HepG2 (cell line): ENCODE results near the gene NOTCH4. TPM values are rescaled to one million over a fixed set of nuclear protein-coding genes. Genes with fewer than 3 reads are reported as not detected.
A peak's percentile ranks its signal among the peaks of the same experiment; 100 is the strongest.

Experiments used
- DMAP1 ChIP-seq: IDR thresholded peaks from 2 replicates; pipeline ENCODE4 v1.6.1; 2016
- DR1 ChIP-seq: sonication (generic); formaldehyde crosslinking; IDR thresholded peaks from 2 replicates; pipeline ENCODE4 v1.8.0; 2021; ENCODE audit warnings: mild to moderate bottlenecking, missing genetic modification reagents, inconsistent platforms
- ELF3 ChIP-seq: IDR thresholded peaks from 2 replicates; pipeline ENCODE4 v1.6.1; 2016; ENCODE audit warnings: missing genetic modification reagents, missing compliant biosample characterization
- GLI4 ChIP-seq: sonication (generic); formaldehyde crosslinking; IDR thresholded peaks from 2 replicates; pipeline ENCODE4 v1.5.1; 2020; ENCODE audit warnings: missing genetic modification reagents, mild to moderate bottlenecking, moderate library complexity, borderline replicate concordance
- HCFC1 ChIP-seq: fragments of 150-350 bp; IDR thresholded peaks from 2 replicates; pipeline ENCODE4 v1.6.1; 2014; ENCODE audit warnings: low read depth, low read length
- HNF4G ChIP-seq, 2 experiments: sonication (generic) in 1 of 2; formaldehyde crosslinking in 1 of 2; IDR thresholded peaks; 2 replicates each; pipeline versions ENCODE4 v1.4.0 to v1.6.1; 2011 to 2020; ENCODE audit warnings: borderline replicate concordance in 2 of 2, low read depth in 2 of 2, mild to moderate bottlenecking in 2 of 2, low read length in 1 of 2, missing genetic modification reagents in 1 of 2, moderate library complexity in 1 of 2
- HNRNPLL ChIP-seq: fragments of 200-400 bp; formaldehyde crosslinking; IDR thresholded peaks from 2 replicates; pipeline ENCODE4 v1.6.1; 2017; ENCODE audit warnings: mild to moderate bottlenecking, low read depth, low read length; ENCODE audit not compliant: poor library complexity, severe bottlenecking
- KAT7 ChIP-seq: IDR thresholded peaks from 2 replicates; pipeline ENCODE4 v1.6.1; 2018; ENCODE audit warnings: borderline replicate concordance, missing compliant biosample characterization
- KDM5A ChIP-seq: fragments of 200-600 bp; sonication (generic); IDR thresholded peaks from 2 replicates; pipeline ENCODE4 v1.7.0; 2018; ENCODE audit warnings: antibody characterized with exemption, mild to moderate bottlenecking, low read length, borderline replicate concordance
- MIER3 ChIP-seq: IDR thresholded peaks from 2 replicates; pipeline ENCODE4 v1.6.1; 2016; ENCODE audit warnings: missing compliant biosample characterization, borderline replicate concordance
- POLR2AphosphoS5 ChIP-seq: IDR thresholded peaks from 2 replicates; pipeline ENCODE4 v1.6.1; 2012; ENCODE audit warnings: low read depth, low read length
- RORA ChIP-seq: sonication (generic); formaldehyde crosslinking; IDR thresholded peaks from 2 replicates; pipeline ENCODE4 v1.5.0; 2020; ENCODE audit warnings: mild to moderate bottlenecking, missing genetic modification reagents, moderate library complexity
- SAP130 ChIP-seq: IDR thresholded peaks from 2 replicates; pipeline ENCODE4 v1.6.1; 2016; ENCODE audit warnings: low read depth
- SIN3A ChIP-seq: IDR thresholded peaks from 2 replicates; pipeline ENCODE4 v1.6.1; 2011; ENCODE audit warnings: low read depth, mild to moderate bottlenecking, control low read depth, low read length, borderline replicate concordance
- SMARCC2 ChIP-seq: fragments of 450-650 bp; IDR thresholded peaks from 2 replicates; pipeline ENCODE4 v1.6.1; 2017; ENCODE audit warnings: antibody characterized with exemption, mild to moderate bottlenecking
- ZFP36 ChIP-seq: fragments of 150-350 bp; IDR thresholded peaks from 2 replicates; pipeline ENCODE4 v1.6.1; 2018; ENCODE audit warnings: borderline replicate concordance, low read length, low read depth; ENCODE audit not compliant: partially characterized antibody
- ZNF547 ChIP-seq: sonication (generic); formaldehyde crosslinking; IDR thresholded peaks from 2 replicates; pipeline ENCODE4 v1.5.1; 2020; ENCODE audit warnings: mild to moderate bottlenecking, missing genetic modification reagents
- ZNF549 ChIP-seq: sonication (generic); formaldehyde crosslinking; IDR thresholded peaks from 2 replicates; pipeline ENCODE4 v1.5.0; 2020; ENCODE audit warnings: missing genetic modification reagents
- ZNF839 ChIP-seq: sonication (generic); formaldehyde crosslinking; IDR thresholded peaks from 2 replicates; pipeline ENCODE4 v1.4.0; 2020; ENCODE audit warnings: missing genetic modification reagents, mild to moderate bottlenecking, borderline replicate concordance
- polyA plus RNA-seq, 8 experiments: library from polyadenylated mRNA; depleted of rRNA in 3 of 8; stranded (reverse) in 7 of 8; unstranded in 1 of 8; fragments of >200 nt; fragmentation: Illumina TruSeq in 4 of 8; extraction: Trizol in 4 of 8; gene quantifications; 2 replicates each; pipeline versions ENCODE4 v1.2.1 to v1.2.3, GENCODE V29; 2011 to 2016; ENCODE audit warnings: low read depth in 4 of 8, missing spikeins in 1 of 8, mixed read lengths in 1 of 8; ENCODE audit not compliant: insufficient read depth in 1 of 8
- total RNA-seq, 5 experiments: library from RNA; depleted of rRNA; stranded (reverse); fragments of >200 nt; fragmentation: Illumina TruSeq; extraction: Trizol; gene quantifications; 2 replicates each; pipeline ENCODE4 v1.2.3, GENCODE V29; 2016; ENCODE audit warnings: low read depth in 1 of 5
- TF ChIP-seq, protein P1 (sequence below): sonication (generic); formaldehyde crosslinking; IDR thresholded peaks from 2 replicates; pipeline ENCODE4 v1.4.0; 2020; ENCODE audit warnings: missing genetic modification reagents, borderline replicate concordance
- TF ChIP-seq, protein P2 (sequence below), 2 experiments: sonication (generic) in 1 of 2; formaldehyde crosslinking in 1 of 2; IDR thresholded peaks; 2 replicates each; pipeline versions ENCODE4 v1.5.1 to v1.6.1; 2011 to 2020; ENCODE audit warnings: borderline replicate concordance in 1 of 2, low read depth in 1 of 2, low read length in 1 of 2, mild to moderate bottlenecking in 1 of 2, missing genetic modification reagents in 1 of 2, moderate library complexity in 1 of 2
- TF ChIP-seq, protein P3 (sequence below): sonication (generic); formaldehyde crosslinking; IDR thresholded peaks from 2 replicates; pipeline ENCODE4 v1.8.1; 2023; ENCODE audit warnings: mild to moderate bottlenecking, inconsistent platforms, moderate library complexity, missing genetic modification reagents, borderline replicate concordance

The NOTCH4 gene
- total and polyA plus RNA-seq, 2 of the 13 experiments (the other 11 are each of a cell fraction or from before 2014, with no cell fraction given), result 0.51 to 0.83 TPM

DNA sequence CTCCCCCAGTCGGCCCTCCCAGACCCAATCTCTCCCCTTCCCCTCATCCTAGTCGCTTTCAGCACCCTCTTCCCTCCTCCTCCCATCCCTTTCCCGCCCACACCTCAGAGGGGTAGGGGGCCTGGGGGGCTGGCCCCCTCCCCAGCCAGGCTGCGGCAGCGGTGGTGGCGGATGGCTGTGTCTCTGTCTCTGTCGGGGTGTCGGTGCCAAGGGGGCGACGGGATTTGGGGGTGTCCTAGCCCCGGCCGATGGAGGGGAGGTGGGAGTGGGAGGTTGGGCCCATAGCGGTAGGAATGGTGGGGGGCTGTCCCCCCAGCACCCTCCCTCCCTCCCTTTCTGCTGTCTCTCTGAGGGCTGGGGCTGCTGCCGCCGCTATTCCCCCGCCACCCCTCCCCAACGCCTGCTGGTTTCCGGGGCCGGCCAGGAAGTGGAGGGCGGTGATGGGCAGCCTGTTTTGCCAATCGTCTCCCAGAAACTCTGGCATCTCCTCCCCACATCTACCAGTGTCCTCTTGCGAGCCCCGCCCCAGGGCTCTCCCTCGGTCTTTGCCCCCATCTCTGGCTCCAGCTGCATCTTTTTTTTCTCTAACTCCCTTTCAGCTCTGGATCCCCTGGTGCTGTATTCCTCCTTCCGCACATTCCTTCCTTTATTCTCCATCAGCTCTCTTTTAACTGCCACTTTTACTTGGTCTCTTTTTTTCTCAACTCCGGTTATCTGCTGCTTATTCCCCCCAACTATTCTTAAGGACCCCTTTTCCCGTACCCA lies 48.0 kb downstream of the NOTCH4 start, which contains the start of gene AGPAT1 (continued):
- TF ChIP-seq GLI4 (CRISPR knock-in tag), result peak; percentile 23; the same call in 1 of the 2 replicates
- TF ChIP-seq MIER3 (CRISPR knock-in tag), result peak; percentile 53; the same call in 1 of the 2 replicates
- TF ChIP-seq ZNF839 (CRISPR knock-in tag), result no peak
- peak; percentile 33; the same call in 1 of the 2 replicates for TF ChIP-seq DR1
- TF ChIP-seq HNF4G (IDR thresholded peaks at IDR 0.05; ENCODE audit: borderline replicate concordance, low read depth, low read length), result peak; percentile 90
- TF ChIP-seq HNF4G (CRISPR knock-in tag; IDR thresholded peaks at IDR 0.05; ENCODE audit: borderline replicate concordance, low read depth), result no peak
- TF ChIP-seq, protein P1, sequence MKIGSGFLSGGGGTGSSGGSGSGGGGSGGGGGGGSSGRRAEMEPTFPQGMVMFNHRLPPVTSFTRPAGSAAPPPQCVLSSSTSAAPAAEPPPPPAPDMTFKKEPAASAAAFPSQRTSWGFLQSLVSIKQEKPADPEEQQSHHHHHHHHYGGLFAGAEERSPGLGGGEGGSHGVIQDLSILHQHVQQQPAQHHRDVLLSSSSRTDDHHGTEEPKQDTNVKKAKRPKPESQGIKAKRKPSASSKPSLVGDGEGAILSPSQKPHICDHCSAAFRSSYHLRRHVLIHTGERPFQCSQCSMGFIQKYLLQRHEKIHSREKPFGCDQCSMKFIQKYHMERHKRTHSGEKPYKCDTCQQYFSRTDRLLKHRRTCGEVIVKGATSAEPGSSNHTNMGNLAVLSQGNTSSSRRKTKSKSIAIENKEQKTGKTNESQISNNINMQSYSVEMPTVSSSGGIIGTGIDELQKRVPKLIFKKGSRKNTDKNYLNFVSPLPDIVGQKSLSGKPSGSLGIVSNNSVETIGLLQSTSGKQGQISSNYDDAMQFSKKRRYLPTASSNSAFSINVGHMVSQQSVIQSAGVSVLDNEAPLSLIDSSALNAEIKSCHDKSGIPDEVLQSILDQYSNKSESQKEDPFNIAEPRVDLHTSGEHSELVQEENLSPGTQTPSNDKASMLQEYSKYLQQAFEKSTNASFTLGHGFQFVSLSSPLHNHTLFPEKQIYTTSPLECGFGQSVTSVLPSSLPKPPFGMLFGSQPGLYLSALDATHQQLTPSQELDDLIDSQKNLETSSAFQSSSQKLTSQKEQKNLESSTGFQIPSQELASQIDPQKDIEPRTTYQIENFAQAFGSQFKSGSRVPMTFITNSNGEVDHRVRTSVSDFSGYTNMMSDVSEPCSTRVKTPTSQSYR (CRISPR knock-in tag), result peak; percentile 24; the same call in 1 of the 2 replicates
- TF ChIP-seq ELF3 (CRISPR knock-in tag), result no peak; the same call in 1 of the 2 replicates
- no peak for TF ChIP-seq SMARCC2
- peak; percentile 59 for TF ChIP-seq SIN3A
- peak; percentile 49; the same call in 1 of the 2 replicates for TF ChIP-seq DMAP1 (CRISPR knock-in tag)
- TF ChIP-seq POLR2AphosphoS5, result peak; percentile 91
- TF ChIP-seq ZFP36, result no peak
- TF ChIP-seq KDM5A, result peak; percentile 81
- peak; percentile 31; the same call in 1 of the 2 replicates for TF ChIP-seq HCFC1
- TF ChIP-seq KAT7 (CRISPR knock-in tag), result peak; percentile 79; the same call in 1 of the 2 replicates
- peak; percentile 43 for TF ChIP-seq HNRNPLL
- TF ChIP-seq, protein P2, sequence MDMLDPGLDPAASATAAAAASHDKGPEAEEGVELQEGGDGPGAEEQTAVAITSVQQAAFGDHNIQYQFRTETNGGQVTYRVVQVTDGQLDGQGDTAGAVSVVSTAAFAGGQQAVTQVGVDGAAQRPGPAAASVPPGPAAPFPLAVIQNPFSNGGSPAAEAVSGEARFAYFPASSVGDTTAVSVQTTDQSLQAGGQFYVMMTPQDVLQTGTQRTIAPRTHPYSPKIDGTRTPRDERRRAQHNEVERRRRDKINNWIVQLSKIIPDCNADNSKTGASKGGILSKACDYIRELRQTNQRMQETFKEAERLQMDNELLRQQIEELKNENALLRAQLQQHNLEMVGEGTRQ (IDR thresholded peaks at IDR 0.05; ENCODE audit: low read depth, low read length), result no peak
- TF ChIP-seq, protein P2 (CRISPR knock-in tag; IDR thresholded peaks at IDR 0.05; ENCODE audit: borderline replicate concordance), result no peak
- no peak; the same call in 1 of the 2 replicates for TF ChIP-seq ZNF547 (CRISPR knock-in tag)
- no peak for TF ChIP-seq ZNF549 (CRISPR knock-in tag)
- TF ChIP-seq RORA (CRISPR knock-in tag), result no peak
- TF ChIP-seq SAP130, result peak; percentile 65; the same call in 1 of the 2 replicates
- TF ChIP-seq, protein P3, sequence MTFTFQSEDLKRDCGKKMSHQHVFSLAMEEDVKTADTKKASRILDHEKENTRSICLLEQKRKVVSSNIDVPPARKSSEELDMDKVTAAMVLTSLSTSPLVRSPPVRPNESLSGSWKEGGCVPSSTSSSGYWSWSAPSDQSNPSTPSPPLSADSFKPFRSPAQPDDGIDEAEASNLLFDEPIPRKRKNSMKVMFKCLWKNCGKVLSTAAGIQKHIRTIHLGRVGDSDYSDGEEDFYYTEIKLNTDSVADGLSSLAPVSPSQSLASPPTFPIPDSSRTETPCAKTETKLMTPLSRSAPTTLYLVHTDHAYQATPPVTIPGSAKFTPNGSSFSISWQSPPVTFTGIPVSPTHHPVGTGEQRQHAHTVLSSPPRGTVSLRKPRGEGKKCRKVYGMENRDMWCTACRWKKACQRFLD (CRISPR knock-in tag), result peak; percentile 36; the same call in 1 of the 2 replicates
